Measurements from ENCODE around the gene ADRM1. TPM values are rescaled to one million over a fixed set of nuclear protein-coding genes. Genes with fewer than 3 reads are reported as not detected.
A peak's percentile ranks its signal among the peaks of the same experiment; 100 is the strongest.

Gene ADRM1
- total RNA-seq, 4 donors from 2014 or later, result 41.8 to 126 (median 109) TPM

- no peaks in the 10 kb centered on the region for H3K4me1 ChIP-seq
- H3K36me3 ChIP-seq, result peaks cover 0 to 1% (median 0%) of the 10 kb centered on the region in 4 donors
- in situ Hi-C loops (cut with MboI; ENCODE audit: low pct_ligation_motif_present in 1 of 4, low pct_unique_long_range_greater_than_20kb in 1 of 4, low sequenced_read_pairs in 3 of 4) (no loop called here), intact Hi-C loops (cut with DNase I; ENCODE audit: low total_unique reads) (no loop called here)
- no peaks in the 10 kb centered on the region for H3K9me3 ChIP-seq
- DNase-seq, result peak; percentile 23
- WGBS, 2 donors (ENCODE audit: low coverage in 1 of 2), result 86% methylated on average over 19 of the region's 22 CpGs; no CpG with 5 or more reads in 1 of the 2 donors
- TF ChIP-seq CTCF (IDR thresholded peaks at IDR 0.05) (no peak), EP300 (IDR thresholded peaks at IDR 0.05; ENCODE audit: low read depth) (no peak), POLR2AphosphoS5 (IDR thresholded peaks at IDR 0.05) (no peak), POLR2A (IDR thresholded peaks at IDR 0.05) (no peak)
- peak overlapping the region in 1 of 4 donors; percentile 12 for H3K27ac ChIP-seq
- no peak overlapping the region for H3K4me3 ChIP-seq
- no peaks in the 10 kb centered on the region for H3K27me3 ChIP-seq
Observed at GRCh38 chr20:62320581-62321354, 18.0 kb downstream of the ADRM1 start.

- 85% methylated on average over 6 of the region's 7 CpGs; no CpG with 5 or more reads in 1 of the 2 donors for WGBS, 2 donors (ENCODE audit: low coverage in 1 of 2)
- DNase-seq, result no peak
- Histone ChIP-seq H3K9me3 (no peaks in the 10 kb centered on the region), H3K4me1 (no peaks in the 10 kb centered on the region), H3K36me3 (no peaks in the 10 kb centered on the region), H3K4me3 (no peak overlapping the region), H3K27me3 (no peaks in the 10 kb centered on the region), H3K27ac (no peak overlapping the region)
- intact Hi-C loops (cut with DNase I; ENCODE audit: low total_unique reads) (no loop called here), in situ Hi-C loops (cut with MboI; ENCODE audit: low pct_ligation_motif_present in 1 of 4, low pct_unique_long_range_greater_than_20kb in 1 of 4, low sequenced_read_pairs in 3 of 4) (no loop called here)
- TF ChIP-seq EP300 (IDR thresholded peaks at IDR 0.05; ENCODE audit: low read depth) (no peak), POLR2AphosphoS5 (IDR thresholded peaks at IDR 0.05) (no peak), CTCF (IDR thresholded peaks at IDR 0.05) (no peak), POLR2A (IDR thresholded peaks at IDR 0.05) (no peak)
Observed at GRCh38 chr20:62321521-62321948, 18.7 kb downstream of the ADRM1 start.

- H3K27me3 ChIP-seq, result no peaks in the 10 kb centered on the region
- no peaks in the 10 kb centered on the region for H3K4me1 ChIP-seq
- H3K4me3 ChIP-seq, result no peak overlapping the region
- 94% methylated on average over 12 of the region's 16 CpGs; no CpG with 5 or more reads in 1 of the 2 donors for WGBS, 2 donors (ENCODE audit: low coverage in 1 of 2)
- no peak overlapping the region for H3K27ac ChIP-seq
- no peak for DNase-seq
- no peaks in the 10 kb centered on the region for H3K9me3 ChIP-seq
- in situ Hi-C loops (cut with MboI; ENCODE audit: low pct_ligation_motif_present in 1 of 4, low pct_unique_long_range_greater_than_20kb in 1 of 4, low sequenced_read_pairs in 3 of 4) (no loop called here), intact Hi-C loops (cut with DNase I; ENCODE audit: low total_unique reads) (no loop called here)
- no peaks in the 10 kb centered on the region for H3K36me3 ChIP-seq
- TF ChIP-seq EP300 (IDR thresholded peaks at IDR 0.05; ENCODE audit: low read depth), result no peak
- no peak for TF ChIP-seq POLR2A (IDR thresholded peaks at IDR 0.05)
- TF ChIP-seq CTCF (IDR thresholded peaks at IDR 0.05), result no peak
- no peak for TF ChIP-seq POLR2AphosphoS5 (IDR thresholded peaks at IDR 0.05)
Observed at GRCh38 chr20:62321975-62322374, 19.2 kb downstream of the ADRM1 start.

- no peaks in the 10 kb centered on the region for H3K36me3 ChIP-seq
- intact Hi-C loops (cut with DNase I; ENCODE audit: low total_unique reads), result no loop called here
Observed at GRCh38 chr20:62322492-62323041, 19.8 kb downstream of the ADRM1 start.

More at GRCh38 chr20:62322492-62323041, 19.8 kb downstream of the ADRM1 start:
- Histone ChIP-seq H3K9me3 (no peaks in the 10 kb centered on the region), H3K4me3 (no peak overlapping the region), H3K27ac (no peak overlapping the region), H3K27me3 (no peaks in the 10 kb centered on the region), H3K4me1 (no peaks in the 10 kb centered on the region)
- WGBS, 2 donors (ENCODE audit: low coverage in 1 of 2), result 87% methylated on average over 16 of the region's 16 CpGs; no CpG with 5 or more reads in 1 of the 2 donors
- no peak for TF ChIP-seq POLR2AphosphoS5 (IDR thresholded peaks at IDR 0.05)
- TF ChIP-seq CTCF (IDR thresholded peaks at IDR 0.05), result no peak
- TF ChIP-seq EP300 (IDR thresholded peaks at IDR 0.05; ENCODE audit: low read depth), result no peak
- TF ChIP-seq POLR2A (IDR thresholded peaks at IDR 0.05), result no peak
- no peak for DNase-seq
- in situ Hi-C loops (cut with MboI; ENCODE audit: low pct_ligation_motif_present in 1 of 4, low pct_unique_long_range_greater_than_20kb in 1 of 4, low sequenced_read_pairs in 3 of 4), result no loop called here

Data from transverse colon (tissue), 4 donors.